IPS-18a (cell line): Measurements from ENCODE around the gene SKIC3.

Experiments used
- H3K27ac ChIP-seq: one replicate; pipeline ENCODE4 v1.5.1; 2013; ENCODE audit warnings: low read length
- H3K27me3 ChIP-seq: one replicate; pipeline ENCODE4 v1.6.1; 2013; ENCODE audit warnings: mild to moderate bottlenecking, low read length; ENCODE audit not compliant: control insufficient read depth, insufficient read depth
- H3K36me3 ChIP-seq: one replicate; pipeline ENCODE4 v1.6.1; 2013; ENCODE audit warnings: low read depth, low read length; ENCODE audit not compliant: control insufficient read depth
- H3K4me1 ChIP-seq: one replicate; pipeline ENCODE4 v1.6.1; 2013; ENCODE audit warnings: low read depth, low read length; ENCODE audit not compliant: control insufficient read depth
- H3K4me3 ChIP-seq: one replicate; pipeline ENCODE4 v1.5.1; 2013; ENCODE audit warnings: low read length
- H3K9ac ChIP-seq: one replicate; pipeline ENCODE4 v1.6.1; 2013; ENCODE audit warnings: mild to moderate bottlenecking, low read length, moderate library complexity
- H3K9me3 ChIP-seq: one replicate; pipeline ENCODE4 v1.6.1; 2013; ENCODE audit warnings: low read depth, low read length; ENCODE audit not compliant: control insufficient read depth

SKIC3 gene

DNA sequence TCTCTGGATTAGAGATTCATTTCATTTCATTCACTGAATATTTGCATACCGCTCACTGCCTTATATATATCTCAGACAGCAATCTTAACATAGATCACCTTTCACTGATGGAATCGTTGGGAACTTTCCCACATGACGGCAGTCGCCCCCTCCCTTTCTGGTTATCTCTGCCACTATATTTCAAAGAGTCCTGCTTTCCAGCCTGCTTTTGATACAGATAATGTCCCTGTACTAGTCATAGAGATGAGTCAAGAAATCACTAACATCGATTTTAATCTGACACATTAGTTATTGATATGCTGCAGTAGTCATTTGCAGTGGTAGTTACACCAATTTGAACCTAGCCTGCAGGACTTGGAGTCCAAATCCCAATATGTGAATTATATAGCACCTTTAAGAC is 8.6 kb upstream of the SKIC3 start:
- H3K27me3 ChIP-seq, result no peaks in the 10 kb centered on the region
- peaks cover 6% of the 10 kb centered on the region for H3K36me3 ChIP-seq
- no peaks in the 10 kb centered on the region for H3K9me3 ChIP-seq
- no peak overlapping the region for H3K27ac ChIP-seq
- no peaks in the 10 kb centered on the region for H3K4me1 ChIP-seq
- H3K9ac ChIP-seq, result no peak overlapping the region
- no peak overlapping the region for H3K4me3 ChIP-seq

- Histone ChIP-seq H3K9ac (no peak overlapping the region), H3K27ac (no peak overlapping the region), H3K9me3 (no peaks in the 10 kb centered on the region), H3K4me3 (no peak overlapping the region), H3K36me3 (peaks cover 3% of the 10 kb centered on the region), H3K27me3 (no peaks in the 10 kb centered on the region), H3K4me1 (no peaks in the 10 kb centered on the region)
Measured at GRCh38 chr5:95562282-95562681, 7.5 kb upstream of the SKIC3 start.

GRCh38 chr5:95557841-95558240 is 3.1 kb upstream of the SKIC3 start:
- no peak overlapping the region for H3K4me3 ChIP-seq
- H3K9me3 ChIP-seq, result no peaks in the 10 kb centered on the region
- H3K27me3 ChIP-seq, result no peaks in the 10 kb centered on the region
- H3K9ac ChIP-seq, result no peak overlapping the region
- H3K27ac ChIP-seq, result no peak overlapping the region
- H3K36me3 ChIP-seq, result no peaks in the 10 kb centered on the region
- H3K4me1 ChIP-seq, result peaks cover 10% of the 10 kb centered on the region

- Histone ChIP-seq H3K27me3 (no peaks in the 10 kb centered on the region), H3K9me3 (no peaks in the 10 kb centered on the region), H3K36me3 (peaks cover 3% of the 10 kb centered on the region), H3K9ac (peak overlapping the region; percentile 66), H3K27ac (peak overlapping the region; percentile 3), H3K4me1 (peaks cover 10% of the 10 kb centered on the region), H3K4me3 (peak overlapping the region; percentile 75)
Measured at GRCh38 chr5:95555553-95555952, 776 bp upstream of the SKIC3 start.

GRCh38 chr5:95554331-95554646 is 488 bp downstream of the SKIC3 start:
- Histone ChIP-seq H3K9me3 (no peaks in the 10 kb centered on the region), H3K9ac (peak overlapping the region; percentile 66), H3K4me3 (peak overlapping the region; percentile 75), H3K27me3 (no peaks in the 10 kb centered on the region), H3K27ac (no peak overlapping the region), H3K4me1 (peaks cover 10% of the 10 kb centered on the region), H3K36me3 (peaks cover 4% of the 10 kb centered on the region)

DNA sequence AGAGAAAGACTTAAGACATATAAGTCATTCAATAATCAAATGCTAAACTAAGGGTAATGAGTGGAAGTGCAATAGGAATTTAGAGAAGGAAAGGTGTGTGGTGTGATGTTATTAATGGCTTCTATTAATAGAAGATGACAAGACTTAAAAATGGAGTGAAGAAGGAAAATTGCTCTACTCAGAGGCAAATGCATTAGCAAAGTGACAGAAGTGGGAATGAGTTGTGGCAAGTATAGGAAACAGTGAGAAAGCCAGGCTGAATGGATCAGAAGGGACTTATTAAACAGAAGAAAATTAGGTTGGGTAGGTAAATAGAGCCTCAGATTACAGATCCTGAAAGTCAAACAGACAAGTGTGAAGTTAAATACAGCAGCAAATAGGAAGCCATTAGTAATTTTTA is 5.7 kb downstream of the SKIC3 start:
- Histone ChIP-seq H3K36me3 (peaks cover 36% of the 10 kb centered on the region), H3K9me3 (no peaks in the 10 kb centered on the region), H3K9ac (no peak overlapping the region), H3K27me3 (no peaks in the 10 kb centered on the region), H3K4me1 (peaks cover 4% of the 10 kb centered on the region), H3K4me3 (no peak overlapping the region), H3K27ac (no peak overlapping the region)

DNA sequence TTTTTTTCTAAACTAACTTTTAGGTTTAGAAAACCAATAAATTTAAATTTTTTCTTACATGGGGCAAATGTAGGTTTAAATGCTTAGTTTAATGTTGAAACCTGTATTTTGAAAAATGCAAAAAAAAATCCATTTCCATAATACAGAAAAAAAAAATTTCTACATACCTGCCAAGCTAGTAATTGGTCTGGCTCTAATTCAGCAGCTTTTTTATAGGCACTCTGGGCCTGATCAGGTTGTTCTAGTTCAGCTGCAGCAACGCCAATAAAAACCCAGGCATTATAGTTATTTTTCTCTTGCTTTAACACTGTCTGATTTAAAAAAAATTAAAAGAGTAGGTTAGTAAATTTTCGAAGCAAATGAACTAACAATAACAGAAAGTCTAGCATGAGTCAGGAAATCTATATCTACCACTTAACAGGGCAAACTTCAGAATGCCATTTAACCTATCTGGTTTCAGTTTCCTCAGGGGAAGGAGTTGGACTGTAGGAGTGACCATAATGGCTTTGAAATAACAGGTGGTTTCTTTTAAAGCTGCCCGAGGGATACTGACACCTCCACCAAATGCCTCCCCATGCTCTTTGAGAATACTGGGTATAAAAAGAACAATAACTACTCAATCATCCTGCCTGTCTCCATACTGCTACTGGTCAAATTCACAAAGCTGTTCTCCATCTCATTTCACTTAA is 11.6 kb downstream of the SKIC3 start:
- no peak overlapping the region for H3K9ac ChIP-seq
- H3K9me3 ChIP-seq, result no peaks in the 10 kb centered on the region
- no peaks in the 10 kb centered on the region for H3K27me3 ChIP-seq
- no peak overlapping the region for H3K4me3 ChIP-seq
- no peaks in the 10 kb centered on the region for H3K4me1 ChIP-seq
- peaks cover 49% of the 10 kb centered on the region for H3K36me3 ChIP-seq
- no peak overlapping the region for H3K27ac ChIP-seq

- Histone ChIP-seq H3K36me3 (peaks cover 36% of the 10 kb centered on the region), H3K27ac (no peak overlapping the region), H3K4me3 (no peak overlapping the region), H3K9ac (no peak overlapping the region), H3K27me3 (no peaks in the 10 kb centered on the region), H3K4me1 (peaks cover 11% of the 10 kb centered on the region), H3K9me3 (no peaks in the 10 kb centered on the region)
Measured at GRCh38 chr5:95537501-95537900, 17.3 kb downstream of the SKIC3 start.

DNA sequence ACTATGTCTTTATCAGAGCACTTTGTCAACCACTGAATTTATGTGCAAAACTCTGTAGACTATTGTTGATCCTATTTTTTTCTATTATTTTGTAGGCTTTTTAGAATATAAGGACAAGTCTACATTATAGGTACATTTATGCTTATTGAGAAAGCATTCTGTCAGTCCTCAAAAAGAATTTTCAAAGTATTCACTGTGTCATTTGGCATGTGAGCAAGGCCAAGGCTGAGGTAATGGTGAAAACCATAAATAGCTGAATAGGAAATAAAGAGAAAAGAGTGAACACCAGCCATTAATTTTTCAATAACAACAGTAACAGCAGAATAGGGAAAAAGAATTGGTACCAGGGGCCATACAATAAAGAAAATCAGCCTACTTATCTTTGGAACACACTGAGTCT is 21.0 kb downstream of the SKIC3 start:
- Histone ChIP-seq H3K27ac (no peak overlapping the region), H3K4me3 (no peak overlapping the region), H3K9ac (no peak overlapping the region), H3K27me3 (no peaks in the 10 kb centered on the region), H3K9me3 (no peaks in the 10 kb centered on the region), H3K36me3 (peaks cover 19% of the 10 kb centered on the region), H3K4me1 (peaks cover 21% of the 10 kb centered on the region)

DNA sequence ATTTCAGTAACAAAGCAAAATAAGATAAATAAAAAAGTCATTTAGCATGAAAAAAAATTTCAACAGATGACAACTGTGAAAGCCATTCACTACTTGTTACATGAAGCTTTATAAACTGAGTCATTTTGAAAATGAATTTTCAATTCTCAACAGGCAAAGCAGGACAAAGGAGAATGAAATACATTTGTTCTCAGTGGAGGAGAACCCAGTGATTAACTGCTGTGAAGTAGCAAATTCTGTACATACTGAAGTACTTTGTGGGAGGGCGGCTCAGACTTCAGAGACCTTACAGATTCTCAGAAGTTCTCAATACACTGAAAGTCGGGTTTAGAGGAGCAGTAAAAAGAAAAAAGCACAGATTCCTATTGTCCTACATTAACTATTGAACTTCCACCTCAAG is 21.7 kb downstream of the SKIC3 start:
- Histone ChIP-seq H3K27ac (no peak overlapping the region), H3K9me3 (no peaks in the 10 kb centered on the region), H3K9ac (no peak overlapping the region), H3K27me3 (no peaks in the 10 kb centered on the region), H3K4me3 (no peak overlapping the region), H3K4me1 (peaks cover 21% of the 10 kb centered on the region), H3K36me3 (peaks cover 25% of the 10 kb centered on the region)

- peaks cover 31% of the 10 kb centered on the region for H3K36me3 ChIP-seq
- no peak overlapping the region for H3K4me3 ChIP-seq
- no peaks in the 10 kb centered on the region for H3K9me3 ChIP-seq
- no peak overlapping the region for H3K9ac ChIP-seq
- H3K27ac ChIP-seq, result no peak overlapping the region
- H3K27me3 ChIP-seq, result no peaks in the 10 kb centered on the region
- H3K4me1 ChIP-seq, result peaks cover 21% of the 10 kb centered on the region
Measured at GRCh38 chr5:95532415-95532814, 22.4 kb downstream of the SKIC3 start.

DNA sequence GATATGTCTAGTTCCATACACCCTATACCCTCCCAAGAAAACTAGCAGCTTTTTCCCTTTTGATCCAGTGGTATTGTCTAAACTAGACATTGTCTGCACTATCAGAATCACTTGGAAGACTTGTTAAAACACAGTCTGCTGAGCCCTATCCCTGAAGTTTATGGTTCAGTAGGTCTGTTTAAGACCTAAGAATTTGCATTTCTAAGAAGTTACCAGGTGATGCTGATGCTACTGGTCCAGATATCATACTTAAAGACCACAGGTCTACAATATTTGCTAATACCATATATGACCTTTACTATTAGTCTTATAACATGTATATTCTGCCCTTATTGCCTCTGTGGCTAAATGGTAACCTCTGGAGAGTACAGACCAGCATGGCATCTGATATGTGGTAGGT is 23.3 kb downstream of the SKIC3 start:
- Histone ChIP-seq H3K36me3 (peaks cover 23% of the 10 kb centered on the region), H3K9ac (no peak overlapping the region), H3K27ac (no peak overlapping the region), H3K27me3 (no peaks in the 10 kb centered on the region), H3K9me3 (no peaks in the 10 kb centered on the region), H3K4me1 (peaks cover 21% of the 10 kb centered on the region), H3K4me3 (no peak overlapping the region)
